ENCODE results near the gene SLC8A1. TPM values are rescaled to one million over a fixed set of nuclear protein-coding genes. Genes with fewer than 3 reads are reported as not detected.

Gene SLC8A1
- polyA plus RNA-seq, 3 donors, result 16.9 to 18.2 (median 18.0) TPM

GRCh38 chr2:40359811-40360210 is 92.1 kb downstream of the SLC8A1 start:
- no peaks in the 10 kb centered on the region for H3K9me3 ChIP-seq (replicated peaks in 1 of 2; ENCODE audit: control insufficient read depth in 1 of 2, insufficient read depth in 1 of 2, low read length in 2 of 2)
- no peak for DNase-seq
- H3K4me3 ChIP-seq (replicated peaks in 1 of 3; ENCODE audit: low read depth in 2 of 3, low read length in 3 of 3), result no peak overlapping the region
- H3K36me3 ChIP-seq (replicated peaks in 1 of 2; ENCODE audit: control insufficient read depth in 1 of 2, insufficient read depth in 2 of 2, low read length in 2 of 2), result peaks cover 2 to 6% of the 10 kb centered on the region in 2 donors
- no peak overlapping the region for H3K4me2 ChIP-seq (replicated peaks; ENCODE audit: extremely low read depth, low read length, poor library complexity, severe bottlenecking)
- no CpG with 5 or more reads among the region's 2 CpGs for WGBS (ENCODE audit: insufficient coverage)
- H3K27ac Mint-ChIP-seq, result no peak overlapping the region
- H4K20me1 ChIP-seq (ENCODE audit: insufficient read depth, low read length), result peaks cover 96% of the 10 kb centered on the region
- peaks cover 3 to 10% of the 10 kb centered on the region in 2 donors for H3K4me1 ChIP-seq (ENCODE audit: control insufficient read depth in 1 of 2, insufficient read depth in 2 of 2, low read length in 2 of 2)
- H3K27me3 ChIP-seq (ENCODE audit: control insufficient read depth in 2 of 2, insufficient read depth in 2 of 2, low read length in 2 of 2), result no peaks in the 10 kb centered on the region
- H3K36me3 Mint-ChIP-seq, result peaks cover 10 to 15% of the 10 kb centered on the region in 2 donors
- no peaks in the 10 kb centered on the region for H3K27me3 Mint-ChIP-seq (ENCODE audit: low read depth in 3 of 3)
- H3K9ac ChIP-seq (ENCODE audit: insufficient read depth, low read length, poor library complexity, severe bottlenecking), result no peak overlapping the region
- H3K27ac ChIP-seq (ENCODE audit: low read depth in 1 of 2, low read length in 2 of 2), result no peak overlapping the region
- no peaks in the 10 kb centered on the region for H3K9me3 Mint-ChIP-seq
- no peak overlapping the region for H3K4me3 Mint-ChIP-seq
- intact Hi-C loops (cut with micrococcal nuclease), result no loop called here
- TF ChIP-seq CTCF (IDR thresholded peaks at IDR 0.05), result no peak
- peaks cover 18% of the 10 kb centered on the region for H3K4me1 Mint-ChIP-seq
- H3K79me2 ChIP-seq (ENCODE audit: insufficient read depth, low read length), result peaks cover 88% of the 10 kb centered on the region
- H2AFZ ChIP-seq (ENCODE audit: insufficient read depth, low read depth, low read length, poor library complexity, severe bottlenecking), result no peak overlapping the region

GRCh38 chr2:40358783-40359182 is 93.1 kb downstream of the SLC8A1 start:
- no peak for DNase-seq
- H3K36me3 ChIP-seq (replicated peaks in 1 of 2; ENCODE audit: control insufficient read depth in 1 of 2, insufficient read depth in 2 of 2, low read length in 2 of 2), result peaks cover 2 to 6% of the 10 kb centered on the region in 2 donors
- no peak for TF ChIP-seq CTCF (IDR thresholded peaks at IDR 0.05)
- Mint-ChIP-seq H3K9me3 (no peaks in the 10 kb centered on the region), H3K36me3 (peaks cover 13 to 15% of the 10 kb centered on the region in 2 donors), H3K4me3 (no peak overlapping the region), H3K27me3 (ENCODE audit: low read depth in 3 of 3) (no peaks in the 10 kb centered on the region), H3K4me1 (peaks cover 19% of the 10 kb centered on the region), H3K27ac (no peak overlapping the region)
- H4K20me1 ChIP-seq (ENCODE audit: insufficient read depth, low read length), result peaks cover 99% of the 10 kb centered on the region
- no peak overlapping the region for H2AFZ ChIP-seq (ENCODE audit: insufficient read depth, low read depth, low read length, poor library complexity, severe bottlenecking)
- H3K9me3 ChIP-seq (replicated peaks in 1 of 2; ENCODE audit: control insufficient read depth in 1 of 2, insufficient read depth in 1 of 2, low read length in 2 of 2), result no peaks in the 10 kb centered on the region
- no peak overlapping the region for H3K27ac ChIP-seq (ENCODE audit: low read depth in 1 of 2, low read length in 2 of 2)
- 84% methylated on average over 5 of the region's 8 CpGs for WGBS (ENCODE audit: insufficient coverage)
- H3K79me2 ChIP-seq (ENCODE audit: insufficient read depth, low read length), result peaks cover 82% of the 10 kb centered on the region
- H3K9ac ChIP-seq (ENCODE audit: insufficient read depth, low read length, poor library complexity, severe bottlenecking), result no peak overlapping the region
- no peak overlapping the region for H3K4me2 ChIP-seq (replicated peaks; ENCODE audit: extremely low read depth, low read length, poor library complexity, severe bottlenecking)
- no peak overlapping the region for H3K4me3 ChIP-seq (replicated peaks in 1 of 3; ENCODE audit: low read depth in 2 of 3, low read length in 3 of 3)
- no peaks in the 10 kb centered on the region for H3K27me3 ChIP-seq (ENCODE audit: control insufficient read depth in 2 of 2, insufficient read depth in 2 of 2, low read length in 2 of 2)
- intact Hi-C loops (cut with micrococcal nuclease), result no loop called here
- peaks cover 2 to 4% of the 10 kb centered on the region in 2 donors for H3K4me1 ChIP-seq (ENCODE audit: control insufficient read depth in 1 of 2, insufficient read depth in 2 of 2, low read length in 2 of 2)

All from CD14-positive monocyte (primary cell).